ENCODE results near the gene TTC12.

GRCh38 chr11:113389272-113389671 is 74.9 kb downstream of the TTC12 start:
- TF ChIP-seq FOS (IDR thresholded peaks at IDR 0.05; ENCODE audit: borderline replicate concordance, insufficient read depth, low read length) (no peak), POLR2A (IDR thresholded peaks at IDR 0.05; ENCODE audit: low read depth, low read length) (no peak), CTCF (IDR thresholded peaks at IDR 0.05; ENCODE audit: extremely low read depth in 1 of 2, insufficient read depth in 1 of 2, low read depth in 1 of 2, low read length in 2 of 2) (no peak)
